PC-3 (cell line): Measurements from ENCODE around the gene RNF166. TPM values are rescaled to one million over a fixed set of nuclear protein-coding genes. Genes with fewer than 3 reads are reported as not detected.

ENCODE experiments used
- ATAC-seq: fragments of 200-7000 bp; cut with Tn5 transposase; 2 replicates; pipeline ENCODE4 v1.9.1; 2020; ENCODE audit warnings: mild to moderate bottlenecking, moderate library complexity
- BruUV-seq: library from RNA; stranded (reverse); fragments of 400-500 nt; replicated peaks from 2 replicates; lab custom pipeline; 2021; lab: Mats Ljungman, UMichigan
- CTCF ChIA-PET: fragments of 300-600 bp; sonication (Branson Sonifier 250); formaldehyde crosslinking; loops from one replicate; lab custom pipeline; 2022; ENCODE audit warnings: antibody characterized with exemption; lab: Charles Lee
- POLR2A ChIA-PET: fragments of 300-600 bp; sonication (Branson Sonifier 250); formaldehyde crosslinking; loops from one replicate; lab custom pipeline; 2022; ENCODE audit warnings: antibody characterized with exemption; ENCODE audit not compliant: unreplicated experiment; lab: Charles Lee
- DNase-seq: peaks from one replicate; pipeline ENCODE4 v3.0.0-alpha.2; 2015
- H2AFZ ChIP-seq: fragments of 300-600 bp; sonication (generic); 2 replicates; pipeline ENCODE4 v1.6.0; 2016; ENCODE audit warnings: antibody characterized with exemption, low read length
- H3F3A ChIP-seq: fragments of 300-600 bp; sonication (generic); one replicate; pipeline ENCODE4 v1.6.0; 2017; ENCODE audit warnings: antibody characterized with exemption, low read length, control low read depth, mild to moderate bottlenecking; ENCODE audit not compliant: unreplicated experiment
- H3K27ac ChIP-seq: fragments of 300-600 bp; sonication (generic); 2 replicates; pipeline ENCODE4 v1.5.1; 2016; ENCODE audit warnings: mild to moderate bottlenecking, low read length
- H3K27me3 ChIP-seq: fragments of 300-600 bp; sonication (generic); 2 replicates; pipeline ENCODE4 v1.6.1; 2016; ENCODE audit warnings: low read length, mixed read lengths
- H3K36me3 ChIP-seq: fragments of 300-600 bp; sonication (generic); 2 replicates; pipeline ENCODE4 v1.6.1; 2016; ENCODE audit warnings: low read depth, mixed run types, low read length, mixed read lengths
- H3K4me1 ChIP-seq: fragments of 300-600 bp; sonication (generic); 2 replicates; pipeline ENCODE4 v1.5.1; 2016; ENCODE audit warnings: low read length; ENCODE audit not compliant: insufficient read depth
- H3K4me2 ChIP-seq: fragments of 300-600 bp; sonication (generic); 2 replicates; pipeline ENCODE4 v1.6.0; 2016; ENCODE audit warnings: low read length
- H3K4me3 ChIP-seq: fragments of 300-600 bp; sonication (generic); 2 replicates; pipeline ENCODE4 v1.5.1; 2016; ENCODE audit warnings: mild to moderate bottlenecking, low read length, mixed read lengths
- H3K79me2 ChIP-seq: fragments of 300-600 bp; sonication (generic); 2 replicates; pipeline ENCODE4 v1.6.1; 2017; ENCODE audit warnings: low read length, mixed read lengths
- H3K9ac ChIP-seq: fragments of 300-600 bp; sonication (generic); 2 replicates; pipeline ENCODE4 v1.6.0; 2016; ENCODE audit warnings: mild to moderate bottlenecking, low read length
- H3K9me2 ChIP-seq: fragments of 300-600 bp; sonication (generic); replicated peaks from 2 replicates; pipeline ENCODE4 v1.6.1; 2016; ENCODE audit warnings: mixed run types, low read length, mixed read lengths
- H3K9me3 ChIP-seq: fragments of 300-600 bp; sonication (generic); 2 replicates; pipeline ENCODE4 v1.6.1; 2016; ENCODE audit warnings: low read length, mixed read lengths
- H4K20me1 ChIP-seq: fragments of 300-600 bp; sonication (generic); 2 replicates; pipeline ENCODE4 v1.6.1; 2016; ENCODE audit warnings: low read length, mixed read lengths
- EZH2 ChIP-seq: fragments of 300-600 bp; sonication (generic); IDR thresholded peaks from one replicate; pipeline ENCODE4 v1.6.1; 2017; ENCODE audit warnings: antibody characterized with exemption, mild to moderate bottlenecking, low read length; ENCODE audit not compliant: unreplicated experiment
- EZH2phosphoT487 ChIP-seq: fragments of 300-600 bp; sonication (generic); IDR thresholded peaks from 2 replicates; pipeline ENCODE4 v1.6.1; 2018; ENCODE audit warnings: mild to moderate bottlenecking, antibody characterized with exemption, low read length, borderline replicate concordance
- intact Hi-C: fragments of 100-400 bp; cut with micrococcal nuclease; formaldehyde crosslinking; loops from 2 replicates; pipeline ENCODE4 v1.9.0; 2023
- total RNA-seq: library from RNA; depleted of rRNA; stranded (reverse); fragments of >200 nt; gene quantifications from 2 replicates; pipeline ENCODE4 v1.2.3, GENCODE V29; 2014
- TF ChIP-seq, protein P1 (sequence below): fragments of 300-600 bp; sonication (generic); conservative IDR thresholded peaks from 2 replicates; pipeline ENCODE4 v1.5.1; 2017; ENCODE audit warnings: antibody characterized with exemption, low read depth, mild to moderate bottlenecking, low read length

RNF166 gene
- total RNA-seq, 1 experiment from 2014 or later: 28.8 TPM

DNA sequence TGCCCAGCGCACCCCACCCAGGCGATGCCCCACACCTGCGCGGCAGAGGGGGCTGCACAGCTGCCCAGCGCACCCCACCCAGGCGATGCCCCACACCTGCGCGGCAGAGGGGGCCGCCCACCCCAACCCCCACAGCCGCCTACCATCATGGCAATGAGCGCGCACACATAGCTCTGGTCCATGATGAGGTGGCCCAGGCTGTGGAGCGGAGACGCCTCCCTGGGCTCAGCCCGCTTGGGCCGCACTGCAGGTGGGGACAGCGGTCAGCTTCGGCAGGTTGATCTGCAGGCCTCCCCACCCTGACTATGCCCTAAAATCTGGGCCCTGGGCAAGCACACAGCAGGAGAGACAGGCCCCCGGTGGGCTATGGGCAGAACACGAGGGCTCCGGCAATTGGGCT lies 30.3 kb upstream of the RNF166 start:
- intact Hi-C loops: loop anchor here (2.0 kb wide), 1 partner anchor 48 kb away; the partner anchor contains the start of gene PIEZO1
- no peak overlapping the region for H3K9ac ChIP-seq
- H3K27me3 ChIP-seq: no peaks in the 10 kb centered on the region
- no peak overlapping the region for H3K4me3 ChIP-seq
- H3K4me2 ChIP-seq: no peak overlapping the region
- no peak for DNase-seq
- BruUV-seq: no TSS peak
- peaks cover 4% of the 10 kb centered on the region for H3K36me3 ChIP-seq
- TF ChIP-seq EZH2 (no peak), EZH2phosphoT487 (no peak)
- TF ChIP-seq, protein P1, sequence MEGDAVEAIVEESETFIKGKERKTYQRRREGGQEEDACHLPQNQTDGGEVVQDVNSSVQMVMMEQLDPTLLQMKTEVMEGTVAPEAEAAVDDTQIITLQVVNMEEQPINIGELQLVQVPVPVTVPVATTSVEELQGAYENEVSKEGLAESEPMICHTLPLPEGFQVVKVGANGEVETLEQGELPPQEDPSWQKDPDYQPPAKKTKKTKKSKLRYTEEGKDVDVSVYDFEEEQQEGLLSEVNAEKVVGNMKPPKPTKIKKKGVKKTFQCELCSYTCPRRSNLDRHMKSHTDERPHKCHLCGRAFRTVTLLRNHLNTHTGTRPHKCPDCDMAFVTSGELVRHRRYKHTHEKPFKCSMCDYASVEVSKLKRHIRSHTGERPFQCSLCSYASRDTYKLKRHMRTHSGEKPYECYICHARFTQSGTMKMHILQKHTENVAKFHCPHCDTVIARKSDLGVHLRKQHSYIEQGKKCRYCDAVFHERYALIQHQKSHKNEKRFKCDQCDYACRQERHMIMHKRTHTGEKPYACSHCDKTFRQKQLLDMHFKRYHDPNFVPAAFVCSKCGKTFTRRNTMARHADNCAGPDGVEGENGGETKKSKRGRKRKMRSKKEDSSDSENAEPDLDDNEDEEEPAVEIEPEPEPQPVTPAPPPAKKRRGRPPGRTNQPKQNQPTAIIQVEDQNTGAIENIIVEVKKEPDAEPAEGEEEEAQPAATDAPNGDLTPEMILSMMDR: no peak
- no peaks in the 10 kb centered on the region for H3K79me2 ChIP-seq
- no peak overlapping the region for H3K27ac ChIP-seq
- no peaks in the 10 kb centered on the region for H4K20me1 ChIP-seq
- no peak for ATAC-seq
- no peak overlapping the region for H2AFZ ChIP-seq
- no peaks in the 10 kb centered on the region for H3K9me2 ChIP-seq
- ChIA-PET CTCF (interaction anchor here (0.6 kb wide), 1 partner anchor 29 kb away, joined by 3 read pairs; no protein-coding TSS in a partner anchor), POLR2A (no interaction called here)
- no peaks in the 10 kb centered on the region for H3K9me3 ChIP-seq
- H3K4me1 ChIP-seq: no peaks in the 10 kb centered on the region
- H3F3A ChIP-seq: no peaks in the 10 kb centered on the region

DNA sequence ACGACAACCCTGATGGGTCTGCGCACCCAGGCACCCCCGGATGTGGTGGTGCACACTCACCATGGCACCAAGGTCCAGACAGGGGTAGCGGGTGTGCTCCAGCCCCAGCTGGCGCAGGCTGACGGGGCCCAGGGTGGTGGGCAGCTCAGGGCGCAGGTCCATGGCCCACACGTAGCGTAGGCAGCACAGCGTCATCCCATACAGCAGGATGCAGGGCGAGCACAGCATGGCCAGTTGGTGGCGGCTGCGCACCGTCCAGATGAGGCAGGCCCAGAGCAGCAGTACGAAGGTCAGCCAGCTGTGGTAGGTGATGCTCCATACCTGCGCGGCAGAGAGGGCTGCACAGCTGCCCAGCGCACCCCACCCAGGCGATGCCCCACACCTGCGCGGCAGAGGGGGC lies 29.9 kb upstream of the RNF166 start:
- H3K27me3 ChIP-seq: no peaks in the 10 kb centered on the region
- POLR2A ChIA-PET: no interaction called here
- no peaks in the 10 kb centered on the region for H3K9me3 ChIP-seq
- no peaks in the 10 kb centered on the region for H3K9me2 ChIP-seq
- no peak overlapping the region for H2AFZ ChIP-seq
- no peaks in the 10 kb centered on the region for H3K79me2 ChIP-seq
- no peak overlapping the region for H3K4me3 ChIP-seq
- DNase-seq: no peak
- H3K27ac ChIP-seq: no peak overlapping the region
- TF ChIP-seq EZH2 (no peak), EZH2phosphoT487 (no peak)
- TF ChIP-seq, protein P1: no peak
- no peak overlapping the region for H3K4me2 ChIP-seq
- intact Hi-C loops: loop anchor here (2.0 kb wide), 1 partner anchor 49 kb away; the partner anchor contains the start of gene PIEZO1
- no peak for ATAC-seq
- H3K4me1 ChIP-seq: no peaks in the 10 kb centered on the region
- no peaks in the 10 kb centered on the region for H3F3A ChIP-seq
- no peak overlapping the region for H3K9ac ChIP-seq
- peaks cover 4% of the 10 kb centered on the region for H3K36me3 ChIP-seq
- BruUV-seq: no TSS peak
- no peaks in the 10 kb centered on the region for H4K20me1 ChIP-seq
- CTCF ChIA-PET: no interaction called here

GRCh38 chr16:88735616-88736015 lies 29.4 kb upstream of the RNF166 start:
- H4K20me1 ChIP-seq: no peaks in the 10 kb centered on the region
- no peaks in the 10 kb centered on the region for H3K79me2 ChIP-seq
- CTCF ChIA-PET: no interaction called here
- H3K4me2 ChIP-seq: no peak overlapping the region
- intact Hi-C loops: loop anchor here (2.0 kb wide), 1 partner anchor 49 kb away; the partner anchor contains the start of gene PIEZO1
- no peaks in the 10 kb centered on the region for H3K4me1 ChIP-seq
- no TSS peak for BruUV-seq
- H3K9ac ChIP-seq: no peak overlapping the region
- TF ChIP-seq, protein P1: no peak
- no peak for TF ChIP-seq EZH2phosphoT487
- TF ChIP-seq EZH2: no peak
- POLR2A ChIA-PET: no interaction called here
- H3K9me2 ChIP-seq: no peaks in the 10 kb centered on the region
- H3K9me3 ChIP-seq: no peaks in the 10 kb centered on the region
- no peak overlapping the region for H3K4me3 ChIP-seq
- no peak overlapping the region for H2AFZ ChIP-seq
- no peaks in the 10 kb centered on the region for H3F3A ChIP-seq
- H3K27me3 ChIP-seq: no peaks in the 10 kb centered on the region
- H3K27ac ChIP-seq: no peak overlapping the region
- H3K36me3 ChIP-seq: peaks cover 4% of the 10 kb centered on the region
- no peak for ATAC-seq
- no peak for DNase-seq
